ENCODE measurements around the gene CYBC1.

DNA sequence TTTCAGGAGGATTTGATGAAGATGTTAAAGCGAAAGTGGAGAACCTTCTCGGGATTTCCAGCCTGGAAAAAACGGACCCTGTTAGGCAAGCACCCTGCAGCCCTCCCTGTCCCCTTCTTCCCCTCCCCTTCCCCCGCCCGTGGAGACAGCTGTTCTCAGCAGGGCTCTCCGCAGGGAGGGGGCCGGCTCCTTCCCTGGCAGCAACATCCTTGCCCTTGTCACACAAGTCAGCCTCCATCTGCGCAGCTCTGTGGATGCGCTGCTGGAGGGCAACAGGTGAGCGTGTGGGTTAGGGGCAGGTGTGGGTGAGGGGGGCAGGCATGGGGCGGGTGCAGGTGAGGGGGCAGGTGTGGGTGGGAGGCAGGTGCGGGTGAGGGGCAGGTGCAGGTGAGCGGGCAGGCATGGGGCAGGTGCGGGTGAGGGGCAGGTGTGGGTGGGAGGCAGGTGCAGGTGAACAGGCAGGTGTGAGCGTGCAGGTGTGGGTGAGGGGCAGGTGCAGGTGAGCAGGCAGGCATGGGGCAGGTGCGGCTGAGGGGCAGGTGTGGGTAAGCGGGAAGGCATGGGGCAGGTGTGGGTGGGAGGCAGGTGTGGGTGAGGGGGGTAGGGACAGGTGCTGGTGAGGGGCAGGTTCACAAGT is 9.4 kb downstream of the CYBC1 start:
- TF ChIP-seq, protein P1, sequence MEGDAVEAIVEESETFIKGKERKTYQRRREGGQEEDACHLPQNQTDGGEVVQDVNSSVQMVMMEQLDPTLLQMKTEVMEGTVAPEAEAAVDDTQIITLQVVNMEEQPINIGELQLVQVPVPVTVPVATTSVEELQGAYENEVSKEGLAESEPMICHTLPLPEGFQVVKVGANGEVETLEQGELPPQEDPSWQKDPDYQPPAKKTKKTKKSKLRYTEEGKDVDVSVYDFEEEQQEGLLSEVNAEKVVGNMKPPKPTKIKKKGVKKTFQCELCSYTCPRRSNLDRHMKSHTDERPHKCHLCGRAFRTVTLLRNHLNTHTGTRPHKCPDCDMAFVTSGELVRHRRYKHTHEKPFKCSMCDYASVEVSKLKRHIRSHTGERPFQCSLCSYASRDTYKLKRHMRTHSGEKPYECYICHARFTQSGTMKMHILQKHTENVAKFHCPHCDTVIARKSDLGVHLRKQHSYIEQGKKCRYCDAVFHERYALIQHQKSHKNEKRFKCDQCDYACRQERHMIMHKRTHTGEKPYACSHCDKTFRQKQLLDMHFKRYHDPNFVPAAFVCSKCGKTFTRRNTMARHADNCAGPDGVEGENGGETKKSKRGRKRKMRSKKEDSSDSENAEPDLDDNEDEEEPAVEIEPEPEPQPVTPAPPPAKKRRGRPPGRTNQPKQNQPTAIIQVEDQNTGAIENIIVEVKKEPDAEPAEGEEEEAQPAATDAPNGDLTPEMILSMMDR (IDR thresholded peaks at IDR 0.05; ENCODE audit: borderline replicate concordance, extremely low read depth, low read length, poor library complexity, severe bottlenecking): no peak
- no peak for TF ChIP-seq EZH2 (IDR thresholded peaks at IDR 0.05; ENCODE audit: borderline replicate concordance, low read depth, low read length, severe bottlenecking)
